Occipital lobe (tissue), 2 donors: Measurements from ENCODE around the gene RNF39. TPM values are rescaled to one million over a fixed set of nuclear protein-coding genes. Genes with fewer than 3 reads are reported as not detected.
"Not testable (repeated sequence)": the region's sequence is repeated elsewhere in the genome, so short reads cannot be mapped to it uniquely, and the experiment has no call there.

Source experiments
- DNase-seq: peaks from one replicate; lab custom pipeline; 2025; lab: John Stamatoyannopoulos, UW
- total RNA-seq: library from RNA; depleted of rRNA; stranded (reverse); fragments of >200 nt; gene quantifications from one replicate; pipeline ENCODE4 v1.2.3, GENCODE V29; 2014

Gene RNF39
- total RNA-seq = not detected

GRCh38 chr6:30075094-30075789 lies at the start of gene RNF39:
Gene RNF39, minus strand, starts transcription at chr6:30075769. Its CDS starts 184 bp downstream, at chr6:30075585.
- no peak for DNase-seq

- DNase-seq = no peak
Observed at GRCh38 chr6:30122515-30122914, 46.9 kb upstream of the RNF39 start.

GRCh38 chr6:30121446-30122366 lies 46.1 kb upstream of the RNF39 start:
- no peak for DNase-seq

DNA sequence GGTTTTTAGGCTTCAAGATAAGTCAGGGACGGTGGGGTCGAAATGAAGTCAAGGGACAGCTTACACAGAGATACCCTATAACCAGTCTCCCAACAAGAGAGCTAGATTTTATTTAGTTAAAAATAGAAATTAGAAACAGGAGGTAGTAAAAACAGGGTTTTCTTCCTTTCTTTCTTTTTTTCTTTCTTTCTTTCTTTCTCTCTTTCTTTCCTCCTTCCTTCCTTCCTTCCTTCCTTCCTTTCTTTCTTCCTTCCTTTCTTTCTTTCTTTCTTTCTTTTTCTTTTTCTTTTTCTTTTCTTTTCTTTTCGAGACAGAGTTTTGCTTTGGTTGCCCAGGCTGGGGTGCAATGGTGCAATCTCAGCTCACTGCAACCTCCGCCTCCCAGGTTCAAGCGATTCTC lies 43.1 kb upstream of the RNF39 start:
- not testable (repeated sequence) for DNase-seq

DNA sequence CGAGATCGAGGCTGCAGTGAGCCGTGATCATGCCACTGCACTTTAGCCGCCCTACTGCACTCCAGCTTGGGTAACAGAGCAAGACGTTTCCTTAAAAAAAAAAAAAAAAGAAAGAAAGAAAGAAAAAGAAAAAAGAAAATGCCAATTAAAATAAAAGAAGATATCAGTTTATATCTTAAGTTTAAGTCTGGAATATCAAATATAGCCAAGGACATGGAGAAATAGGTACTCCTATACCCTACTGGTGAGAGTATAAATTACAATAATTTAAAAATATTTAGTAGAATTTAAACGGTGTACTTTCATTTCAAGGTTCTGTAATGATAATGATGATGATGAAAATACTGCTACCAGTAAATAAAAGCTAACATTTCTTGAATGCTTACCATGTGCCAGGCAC lies 41.2 kb upstream of the RNF39 start:
- no peak for DNase-seq

GRCh38 chr6:30113841-30114240 lies 38.3 kb upstream of the RNF39 start:
- no peak for DNase-seq

GRCh38 chr6:30113003-30113759 lies 37.6 kb upstream of the RNF39 start, which contains the start of gene TRIM31:
Gene TRIM31, minus strand, starts transcription at chr6:30113090. Its CDS starts 285 bp downstream, at chr6:30112805.
- no peak for DNase-seq

- DNase-seq = no peak
Observed at GRCh38 chr6:30112402-30112994, 36.9 kb upstream of the RNF39 start.

GRCh38 chr6:30111266-30111856 lies 35.8 kb upstream of the RNF39 start:
- no peak for DNase-seq

DNA sequence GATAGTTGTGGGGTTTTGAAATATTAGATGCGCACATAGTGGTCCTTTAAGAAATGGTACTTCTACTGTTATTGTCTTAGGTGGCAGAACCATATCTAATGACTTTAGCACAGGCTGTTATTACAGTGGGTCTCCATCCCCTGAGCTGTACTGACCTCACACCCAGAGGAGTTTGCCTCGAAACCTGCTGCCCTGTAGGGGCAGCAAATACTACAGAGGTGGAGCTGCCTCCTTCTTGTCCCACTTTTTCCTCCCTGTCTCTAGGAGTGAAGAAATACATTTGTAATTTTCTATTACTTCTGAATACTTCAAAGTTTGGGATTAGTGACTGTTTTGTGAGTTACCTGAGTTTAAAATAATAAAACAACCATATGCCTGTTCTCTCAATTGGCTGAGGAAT lies 29.1 kb upstream of the RNF39 start:
- no peak for DNase-seq

DNA sequence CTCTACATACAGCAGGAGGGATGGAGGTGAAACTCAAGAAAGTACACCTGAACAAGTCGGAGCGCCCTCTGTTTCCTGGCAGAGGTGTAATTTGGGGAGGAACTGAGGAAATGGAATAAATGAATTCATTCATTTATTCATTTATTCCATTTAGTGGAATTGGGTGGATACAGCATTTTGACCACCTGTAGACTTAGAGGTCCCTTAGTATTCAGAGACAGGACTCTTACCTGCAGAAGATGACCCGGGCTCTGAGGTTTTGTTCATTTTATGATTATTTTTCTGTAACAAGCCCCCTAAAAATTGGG lies 28.3 kb upstream of the RNF39 start:
- DNase-seq = no peak

- peak; percentile 66 for DNase-seq
Observed at GRCh38 chr6:30102970-30103871, 27.7 kb upstream of the RNF39 start.

- no peak for DNase-seq
Observed at GRCh38 chr6:30102414-30102969, 26.9 kb upstream of the RNF39 start.

DNA sequence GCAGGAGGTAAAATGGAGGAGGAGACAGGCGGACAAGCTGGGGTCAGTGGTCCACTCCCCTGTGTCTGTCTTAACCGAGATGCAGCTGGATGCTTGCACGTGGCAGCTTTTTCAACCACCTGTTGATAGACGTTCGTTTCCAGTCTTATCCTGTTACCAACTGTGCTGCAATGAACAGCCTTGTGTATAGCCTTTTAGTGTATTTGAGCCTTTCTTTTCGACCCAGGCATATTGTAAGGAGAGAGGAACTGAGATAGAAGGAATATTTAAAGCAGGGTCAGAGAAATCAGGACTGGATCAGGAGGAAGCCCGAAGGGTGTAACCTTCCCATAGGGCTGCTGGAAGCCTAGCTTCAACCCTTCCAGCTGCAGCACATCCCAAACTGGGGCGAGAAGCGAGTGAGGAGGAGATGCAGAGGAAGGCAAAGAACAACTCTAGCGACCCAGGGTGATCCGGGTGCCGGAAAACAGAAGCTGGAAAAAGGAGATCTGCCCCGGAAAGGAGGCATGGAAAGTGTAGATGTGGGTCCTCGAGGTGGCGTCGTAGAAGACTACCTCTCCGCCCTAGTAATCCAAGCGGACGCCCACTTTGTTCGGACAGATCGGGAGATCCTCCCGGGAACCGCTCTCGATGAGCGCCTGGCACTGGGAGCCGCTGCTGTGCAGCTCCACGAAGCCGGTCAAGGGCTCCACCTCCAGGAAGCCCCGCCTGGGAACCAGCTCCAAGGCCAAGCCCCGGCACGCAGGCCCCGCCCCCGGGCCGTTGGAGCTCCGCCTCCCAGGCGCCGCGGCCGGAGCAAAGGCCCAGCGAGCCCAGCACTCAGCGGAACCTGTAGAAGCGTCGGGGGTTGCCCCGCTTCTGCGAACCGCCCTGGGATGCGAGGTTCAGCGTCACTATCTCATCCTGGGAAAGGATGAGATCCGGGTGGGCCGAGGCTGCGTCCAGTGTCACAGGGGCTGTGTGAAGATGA lies 26.2 kb upstream of the RNF39 start:
- DNase-seq = peak; percentile 66

DNA sequence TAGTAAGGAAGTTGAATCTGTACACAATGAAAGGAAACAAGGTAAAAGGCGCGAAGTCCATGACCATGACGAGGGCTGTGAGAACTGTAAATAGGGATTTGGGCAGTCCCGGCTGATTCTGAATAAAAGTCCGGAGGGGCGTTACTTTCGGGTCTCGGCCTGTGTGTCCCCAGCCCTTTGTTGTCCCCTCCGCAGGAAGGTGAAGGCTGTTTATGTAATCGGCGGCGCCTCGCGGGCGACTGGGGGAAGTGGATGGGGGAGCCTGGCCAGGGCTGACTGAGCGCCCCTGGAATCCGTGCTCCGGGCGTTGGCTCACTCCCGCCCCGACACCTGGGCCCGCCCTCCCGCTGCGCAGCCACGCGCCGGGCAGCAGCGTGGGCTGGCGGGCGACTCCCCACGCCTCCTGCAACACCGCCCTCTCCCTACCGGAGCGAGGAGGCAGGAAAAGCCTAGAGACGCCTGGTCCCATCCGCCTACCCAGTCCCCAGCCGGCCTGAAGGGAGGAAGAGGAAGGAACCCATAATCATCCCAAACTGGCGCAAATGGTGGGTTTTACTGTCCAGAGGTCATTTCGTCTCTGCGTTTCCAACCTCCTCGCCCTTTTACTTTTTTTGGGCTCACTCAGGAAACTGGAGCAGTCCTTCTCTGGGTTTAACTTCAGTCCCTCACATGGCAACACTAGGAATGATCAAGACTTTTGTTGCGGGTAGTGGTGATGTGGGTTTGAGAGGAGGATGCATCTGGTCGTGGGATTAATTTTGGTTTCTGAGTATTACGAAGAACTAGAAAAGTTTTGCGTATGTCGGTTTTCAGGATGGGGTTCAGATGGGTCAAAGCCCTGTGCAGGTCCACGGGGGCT lies 25.2 kb upstream of the RNF39 start:
- DNase-seq = no peak

DNA sequence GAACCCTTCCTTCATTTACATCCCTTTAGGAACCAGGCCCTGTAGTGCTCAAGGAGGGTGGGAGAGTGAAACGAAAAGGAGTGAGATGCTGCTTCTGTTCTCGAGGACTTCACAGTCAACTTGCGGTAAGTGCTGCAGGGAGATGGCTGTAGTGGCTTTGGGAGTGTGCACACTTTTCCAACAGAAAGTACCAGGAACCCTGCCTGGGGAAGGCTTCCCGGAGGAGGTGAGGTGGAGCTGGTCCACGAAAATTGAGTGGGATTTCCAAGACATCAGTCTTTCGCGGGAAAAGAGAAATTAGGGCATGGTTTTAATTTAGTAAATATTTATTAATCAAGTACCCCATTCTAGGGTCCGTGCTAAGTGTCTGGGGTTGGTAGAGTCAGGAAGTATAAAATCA lies 24.6 kb upstream of the RNF39 start:
- no peak for DNase-seq

GRCh38 chr6:30097902-30098768 lies 22.6 kb upstream of the RNF39 start:
- no peak for DNase-seq
